IMR-90 (cell line): ENCODE data around the gene TMEM117.

Experiments used
- CEBPB ChIP-seq: IDR thresholded peaks from 2 replicates; pipeline ENCODE4 v1.6.1; 2012; ENCODE audit warnings: low read depth, low read length, improper control_type of control experiment
- CTCF ChIP-seq: conservative IDR thresholded peaks from 2 replicates; pipeline ENCODE4 v1.5.1; 2012; ENCODE audit warnings: mild to moderate bottlenecking, low read depth, low read length, improper control_type of control experiment
- POLR2A ChIP-seq: IDR thresholded peaks from 2 replicates; pipeline ENCODE4 v1.6.1; 2012; ENCODE audit warnings: mild to moderate bottlenecking, low read depth, low read length
- USF2 ChIP-seq: fragments of 150-350 bp; IDR thresholded peaks from 2 replicates; pipeline ENCODE4 v1.6.1; 2017; ENCODE audit warnings: mild to moderate bottlenecking, antibody characterized with exemption, low read length, low read depth

DNA sequence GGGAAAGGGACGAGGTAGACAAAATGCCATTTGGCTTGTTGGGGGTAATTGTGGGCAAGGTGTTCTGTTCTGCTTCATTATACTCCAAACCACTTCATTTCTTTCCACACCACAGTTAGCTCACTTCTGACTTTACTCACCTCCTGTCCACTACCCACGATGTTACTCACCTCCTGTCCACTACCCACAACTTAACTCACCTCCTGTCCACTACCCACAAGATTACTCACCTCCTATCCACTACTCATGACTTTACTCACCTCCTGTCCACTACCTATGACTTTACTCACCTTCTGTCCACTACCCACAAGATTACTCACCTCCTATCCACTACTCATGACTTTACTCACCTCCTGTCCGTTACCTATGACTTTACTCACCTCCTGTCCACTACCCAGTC lies 19.7 kb upstream of the TMEM117 start:
- no peak for TF ChIP-seq CTCF
- TF ChIP-seq CEBPB = no peak
- no peak for TF ChIP-seq POLR2A
- TF ChIP-seq USF2 = no peak
